Esophagus muscularis mucosa (tissue), 4 donors: ENCODE results near the gene NRG2. TPM values are rescaled to one million over a fixed set of nuclear protein-coding genes. Genes with fewer than 3 reads are reported as not detected.
A peak's percentile ranks its signal among the peaks of the same experiment; 100 is the strongest.

Experiments
- DNase-seq: peaks from one replicate; pipeline ENCODE4 v3.0.0-alpha.2; 2017; ENCODE audit errors: extremely low spot score
- H3K27ac ChIP-seq, 4 donors: fragments of 200-600 bp; sonication (generic); replicated peaks in 1 of 4; 1 replicate in 3 of 4; 2 replicates in 1 of 4; pipeline ENCODE4 v1.5.1; 2016 to 2019; ENCODE audit warnings: mild to moderate bottlenecking in 1 of 4
- H3K27me3 ChIP-seq, 4 donors: fragments of 200-600 bp; sonication (generic); one replicate each; pipeline versions ENCODE4 v1.5.1 to v1.6.0; 2016 to 2019
- H3K36me3 ChIP-seq, 4 donors: fragments of 200-600 bp; sonication (generic); one replicate each; pipeline ENCODE4 v1.5.1; 2016 to 2019
- H3K4me1 ChIP-seq, 4 donors: fragments of 200-600 bp; sonication (generic); one replicate each; pipeline ENCODE4 v1.5.1; 2016 to 2019
- H3K4me3 ChIP-seq, 4 donors: fragments of 200-600 bp; sonication (generic); 1 replicate in 2 of 4; 2 replicates in 2 of 4; pipeline ENCODE4 v1.5.1; 2016 to 2019; ENCODE audit warnings: mild to moderate bottlenecking in 4 of 4, moderate library complexity in 1 of 4
- H3K9me3 ChIP-seq, 4 donors: fragments of 200-600 bp; sonication (generic); 1 replicate in 3 of 4; 2 replicates in 1 of 4; pipeline ENCODE4 v1.5.1; 2016 to 2019
- CTCF ChIP-seq, 3 experiments: fragments of 200-600 bp in 2 of 3; fragments of 450-650 bp in 1 of 3; sonication (generic) in 2 of 3; IDR thresholded peaks; one replicate each; pipeline ENCODE4 v1.5.1; 2017 to 2019; ENCODE audit warnings: antibody characterized with exemption in 3 of 3, mild to moderate bottlenecking in 2 of 3, moderate library complexity in 1 of 3
- EP300 ChIP-seq: sonication (generic); formaldehyde crosslinking; IDR thresholded peaks from one replicate; pipeline ENCODE4 v1.6.1; 2017; ENCODE audit warnings: antibody characterized with exemption
- POLR2A ChIP-seq: fragments of 450-650 bp; IDR thresholded peaks from one replicate; pipeline ENCODE4 v1.6.1; 2017; ENCODE audit warnings: antibody characterized with exemption, moderate library complexity, mild to moderate bottlenecking, low read depth
- POLR2AphosphoS5 ChIP-seq, 2 donors: sonication (generic); formaldehyde crosslinking; IDR thresholded peaks; one replicate each; pipeline ENCODE4 v1.6.1; 2017; ENCODE audit warnings: antibody characterized with exemption in 2 of 2
- WGBS: methylation state at CpG from one replicate; pipeline ENCODE4 v1.1.5; 2018; 5-methylcytosine and 5-hydroxymethylcytosine counted together
- intact Hi-C: fragments of 100-400 bp; cut with DNase I; formaldehyde crosslinking; loops from one replicate; pipeline ENCODE4 v1.15.1; 2023
- total RNA-seq, 4 donors: library from RNA; depleted of rRNA; stranded (reverse); fragments of >200 nt; gene quantifications; one replicate each; pipeline versions ENCODE4 v1.1.0 to v1.2.1, GENCODE V29; 2016

Gene NRG2
- total RNA-seq, 4 donors from 2014 or later = 2.8 to 5.0 (median 4.1) TPM

GRCh38 chr5:139954462-139954861 lies 88.6 kb downstream of the NRG2 start:
- H3K36me3 ChIP-seq = no peaks in the 10 kb centered on the region
- no peaks in the 10 kb centered on the region for H3K27me3 ChIP-seq
- WGBS = 81% methylated on average over 8 of the region's 8 CpGs
- DNase-seq = peak; percentile 86
- intact Hi-C loops = no loop called here
- H3K4me1 ChIP-seq = peaks cover 6 to 18% (median 12%) of the 10 kb centered on the region in 4 donors
- H3K27ac ChIP-seq = no peak overlapping the region
- H3K4me3 ChIP-seq = no peak overlapping the region
- TF ChIP-seq CTCF (IDR thresholded peaks at IDR 0.05) = no peak
- TF ChIP-seq EP300 = no peak
- no peak for TF ChIP-seq POLR2AphosphoS5 (IDR thresholded peaks at IDR 0.05)
- no peak for TF ChIP-seq POLR2A
- H3K9me3 ChIP-seq = no peaks in the 10 kb centered on the region

GRCh38 chr5:139954022-139954421 lies 89.1 kb downstream of the NRG2 start:
- peaks cover 6 to 18% (median 12%) of the 10 kb centered on the region in 4 donors for H3K4me1 ChIP-seq
- no peak overlapping the region for H3K27ac ChIP-seq
- no peak for DNase-seq
- no peak overlapping the region for H3K4me3 ChIP-seq
- no peaks in the 10 kb centered on the region for H3K27me3 ChIP-seq
- WGBS = 89% methylated on average over 7 of the region's 7 CpGs
- no peak for TF ChIP-seq EP300
- no peak for TF ChIP-seq CTCF (IDR thresholded peaks at IDR 0.05)
- no peak for TF ChIP-seq POLR2AphosphoS5 (IDR thresholded peaks at IDR 0.05)
- no peak for TF ChIP-seq POLR2A
- H3K36me3 ChIP-seq = no peaks in the 10 kb centered on the region
- no peaks in the 10 kb centered on the region for H3K9me3 ChIP-seq
- intact Hi-C loops = no loop called here

- WGBS = 90% methylated on average over 12 of the region's 13 CpGs
- H3K4me1 ChIP-seq = peaks cover 6 to 18% (median 12%) of the 10 kb centered on the region in 4 donors
- no peak for DNase-seq
- no peak overlapping the region for H3K27ac ChIP-seq
- H3K4me3 ChIP-seq = no peak overlapping the region
- no peak for TF ChIP-seq POLR2A
- no peak for TF ChIP-seq POLR2AphosphoS5 (IDR thresholded peaks at IDR 0.05)
- no peak for TF ChIP-seq EP300
- TF ChIP-seq CTCF (IDR thresholded peaks at IDR 0.05) = no peak
- no peaks in the 10 kb centered on the region for H3K27me3 ChIP-seq
- H3K36me3 ChIP-seq = no peaks in the 10 kb centered on the region
- intact Hi-C loops = no loop called here
- no peaks in the 10 kb centered on the region for H3K9me3 ChIP-seq
These were observed 90.5 kb downstream of the NRG2 start for GRCh38 chr5:139952574-139952973.

GRCh38 chr5:139951983-139952382 lies 91.1 kb downstream of the NRG2 start:
- 57% methylated on average over 1 of the region's 1 CpG for WGBS
- Histone ChIP-seq H3K27me3 (no peaks in the 10 kb centered on the region), H3K9me3 (no peaks in the 10 kb centered on the region), H3K36me3 (no peaks in the 10 kb centered on the region), H3K4me3 (no peak overlapping the region), H3K4me1 (peaks cover 6 to 18% (median 12%) of the 10 kb centered on the region in 4 donors), H3K27ac (no peak overlapping the region)
- intact Hi-C loops = no loop called here
- DNase-seq = no peak
- TF ChIP-seq POLR2AphosphoS5 (IDR thresholded peaks at IDR 0.05) (no peak), CTCF (IDR thresholded peaks at IDR 0.05) (no peak)

GRCh38 chr5:139951296-139951924 lies 91.7 kb downstream of the NRG2 start:
- WGBS = 83% methylated on average over 6 of the region's 6 CpGs
- TF ChIP-seq POLR2AphosphoS5 (IDR thresholded peaks at IDR 0.05) (no peak), EP300 (no peak), POLR2A (no peak), CTCF (IDR thresholded peaks at IDR 0.05) (no peak)
- Histone ChIP-seq H3K4me3 (no peak overlapping the region), H3K36me3 (no peaks in the 10 kb centered on the region), H3K9me3 (no peaks in the 10 kb centered on the region), H3K27me3 (no peaks in the 10 kb centered on the region), H3K27ac (no peak overlapping the region), H3K4me1 (peaks cover 6 to 18% (median 12%) of the 10 kb centered on the region in 4 donors)
- DNase-seq = peak; percentile 88
- intact Hi-C loops = no loop called here
